GM21381 (cell line): Measurements from ENCODE around the gene CELF4.

Experiments used
- ATAC-seq: cut with Tn5 transposase; IDR thresholded peaks from one replicate; pipeline ENCODE4 v1.9.1; 2021; ENCODE audit warnings: mild to moderate bottlenecking, moderate library complexity; ENCODE audit not compliant: unreplicated experiment

CELF4 gene

GRCh38 chr18:37299471-37300304 lies 265.9 kb downstream of the CELF4 start:
- no peak for ATAC-seq

DNA sequence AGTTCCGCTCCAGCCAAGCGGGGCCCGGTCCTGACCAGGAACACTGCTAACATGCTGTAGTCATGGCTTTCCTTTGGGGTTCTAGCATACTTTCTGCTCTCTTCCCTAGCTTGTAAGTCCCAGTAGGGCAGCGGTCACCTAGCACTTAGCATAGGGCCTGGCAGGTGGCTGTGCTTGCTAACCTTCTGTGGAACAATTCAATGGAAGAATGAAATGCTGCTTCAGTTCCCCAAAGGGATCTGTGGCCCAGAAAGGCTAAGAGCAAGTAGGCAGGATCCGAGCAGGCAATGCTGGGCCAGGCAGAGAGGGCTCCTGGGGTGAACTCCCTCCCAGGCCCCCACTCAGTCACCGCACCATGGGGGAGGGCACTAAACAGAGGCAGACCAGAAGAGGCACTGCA lies 266.8 kb downstream of the CELF4 start:
- no peak for ATAC-seq

- no peak for ATAC-seq
Observed at GRCh38 chr18:37297106-37297505, 268.5 kb downstream of the CELF4 start.

DNA sequence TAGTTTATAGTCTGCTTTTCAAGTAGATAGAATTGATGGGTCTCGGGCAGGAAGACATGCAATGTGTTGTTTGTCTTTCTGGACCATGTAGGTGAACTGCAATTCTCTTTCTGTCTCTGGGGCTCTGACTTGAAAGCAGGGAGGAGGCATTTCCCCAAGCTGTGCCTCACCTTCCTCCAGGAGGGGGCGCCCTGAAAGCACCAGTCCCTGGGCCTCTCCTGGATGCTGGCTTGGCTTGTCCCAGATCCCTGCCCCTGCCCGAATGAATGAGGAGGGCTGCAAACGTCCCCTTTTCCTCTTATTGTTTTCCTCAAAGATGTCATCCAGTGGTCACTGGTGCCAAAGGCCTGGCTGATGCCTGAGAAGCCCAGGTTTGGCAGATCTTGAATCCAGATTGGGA lies 270.6 kb downstream of the CELF4 start:
- no peak for ATAC-seq

DNA sequence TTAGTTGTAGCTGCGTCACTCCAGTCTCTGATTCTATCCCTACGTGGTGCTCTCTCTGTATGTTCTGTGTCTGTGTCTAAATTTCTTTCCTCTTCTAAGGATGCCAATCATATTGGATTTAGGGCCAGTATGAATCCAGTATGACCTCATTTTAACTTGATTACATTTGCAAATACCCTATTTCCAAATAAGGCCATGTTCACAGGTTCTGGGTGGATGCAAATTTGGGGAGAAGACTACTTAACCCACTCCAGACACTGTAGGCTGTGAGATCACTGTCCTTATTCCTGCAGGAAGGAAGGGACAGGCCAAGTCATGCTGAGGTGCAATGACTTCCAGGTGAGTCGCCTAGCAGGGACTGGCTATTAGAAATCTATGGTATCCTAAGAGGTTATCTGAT lies 272.2 kb downstream of the CELF4 start:
- ATAC-seq: no peak

DNA sequence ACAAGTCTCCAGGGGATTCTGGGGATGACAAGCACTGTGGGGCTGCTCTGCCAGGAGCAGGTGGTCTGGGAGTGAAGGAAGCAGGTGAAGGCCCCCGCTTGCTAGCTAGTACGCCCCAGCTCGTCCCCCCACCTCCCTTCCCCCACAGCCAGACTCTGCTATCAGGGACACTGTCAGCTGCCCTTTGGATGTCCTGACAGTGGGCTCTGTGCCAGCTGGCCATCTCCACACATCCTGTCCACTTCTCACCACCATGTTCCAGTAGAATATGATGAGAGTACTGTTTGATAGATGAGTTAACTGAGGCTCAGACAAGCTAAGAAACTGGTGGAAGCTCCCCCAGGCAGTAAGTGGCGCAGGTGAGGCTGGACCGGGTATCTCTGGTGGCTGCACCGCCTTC lies 276.2 kb downstream of the CELF4 start:
- no peak for ATAC-seq

DNA sequence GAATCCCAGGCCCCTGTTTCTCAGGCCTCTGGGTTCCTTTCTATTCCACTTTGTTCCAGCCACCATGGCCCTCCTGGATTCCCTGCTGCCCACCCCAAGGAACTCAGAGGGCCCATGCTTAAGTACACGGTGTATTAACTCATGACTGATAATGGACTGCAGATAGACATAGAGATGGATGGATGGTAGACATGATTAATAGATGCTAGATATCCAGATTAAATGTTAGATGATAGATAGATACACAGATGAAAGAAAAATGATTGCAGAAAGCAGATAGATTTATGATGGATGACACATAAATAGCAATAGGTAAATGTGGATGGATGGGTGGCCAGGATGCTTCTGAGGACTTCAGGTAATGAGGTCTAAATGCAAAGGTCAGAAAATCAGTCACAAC lies 278.0 kb downstream of the CELF4 start:
- no peak for ATAC-seq

- ATAC-seq: no peak
Observed at GRCh38 chr18:37286801-37287200, 278.8 kb downstream of the CELF4 start.

GRCh38 chr18:37285825-37286224 lies 279.8 kb downstream of the CELF4 start:
- ATAC-seq: no peak

DNA sequence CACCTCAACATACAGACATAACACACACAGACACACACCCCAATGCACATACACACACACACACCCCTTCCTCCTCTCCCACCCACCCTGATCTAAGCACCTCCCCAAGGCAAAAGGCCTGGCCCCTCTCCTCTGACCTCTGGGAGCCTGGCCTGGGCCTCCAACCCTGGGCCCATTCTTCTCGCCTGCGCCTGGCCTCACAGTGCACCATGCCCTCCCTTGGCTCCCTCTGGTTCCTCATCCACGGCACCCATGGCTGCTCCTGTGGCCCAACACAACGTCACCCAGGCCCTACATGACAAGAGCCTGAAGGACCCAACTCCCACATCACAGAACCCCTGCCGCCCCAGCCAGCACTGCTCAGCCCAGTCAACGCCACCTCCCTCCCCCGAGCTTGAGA lies 281.3 kb downstream of the CELF4 start:
- ATAC-seq: no peak

DNA sequence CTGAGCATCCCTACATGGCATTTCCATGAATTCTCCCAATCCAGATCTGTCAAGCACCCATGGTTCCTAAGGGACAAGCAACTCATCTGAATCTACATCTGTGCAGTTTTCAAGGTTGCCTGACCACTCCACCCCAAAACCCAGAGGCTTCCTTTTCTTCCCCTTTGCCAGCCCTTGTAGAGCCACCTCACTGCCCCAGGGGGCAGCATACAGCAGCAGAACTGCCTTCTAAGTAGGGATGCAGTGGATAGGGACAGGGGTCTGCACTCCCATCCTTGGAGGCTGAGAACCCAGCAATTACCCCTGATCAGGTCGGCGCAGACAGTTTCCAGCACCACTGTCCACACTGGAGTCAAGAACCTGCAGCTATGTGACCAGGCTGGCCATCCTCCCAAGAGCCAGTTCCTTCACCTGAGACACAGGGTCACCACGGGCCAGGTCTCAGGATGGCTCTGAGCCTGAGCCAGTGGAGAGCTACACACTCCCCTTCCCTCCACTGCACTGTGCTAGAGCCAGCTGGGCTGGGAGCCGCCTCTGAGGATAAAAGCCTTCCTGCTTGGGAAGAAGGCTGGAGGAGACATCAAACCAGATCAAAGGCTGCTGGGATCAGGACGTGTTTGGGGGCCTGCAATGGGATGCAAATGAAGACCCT lies 283.1 kb downstream of the CELF4 start:
- ATAC-seq: no peak

GRCh38 chr18:37280701-37281393 lies 284.8 kb downstream of the CELF4 start:
- ATAC-seq: no peak

DNA sequence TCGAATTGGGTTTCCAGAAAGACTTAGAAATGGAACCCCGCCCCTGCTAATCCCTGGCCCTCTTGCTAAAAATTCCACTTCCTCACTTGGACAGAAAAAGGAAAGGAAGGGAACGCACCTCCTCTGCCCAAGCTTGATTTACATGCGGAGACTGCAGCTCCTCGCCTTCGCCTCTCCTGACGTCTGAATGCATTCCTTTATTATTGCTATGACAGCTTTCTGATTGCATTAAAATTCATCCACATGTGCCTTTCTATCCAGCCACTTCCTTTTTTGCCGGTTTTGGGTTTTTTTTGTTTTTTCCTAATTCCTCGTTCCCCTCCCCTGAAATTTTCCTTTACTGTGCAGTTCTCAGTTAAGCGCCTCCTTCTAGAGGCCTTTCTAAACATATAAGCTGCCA lies 287.8 kb downstream of the CELF4 start:
- no peak for ATAC-seq

DNA sequence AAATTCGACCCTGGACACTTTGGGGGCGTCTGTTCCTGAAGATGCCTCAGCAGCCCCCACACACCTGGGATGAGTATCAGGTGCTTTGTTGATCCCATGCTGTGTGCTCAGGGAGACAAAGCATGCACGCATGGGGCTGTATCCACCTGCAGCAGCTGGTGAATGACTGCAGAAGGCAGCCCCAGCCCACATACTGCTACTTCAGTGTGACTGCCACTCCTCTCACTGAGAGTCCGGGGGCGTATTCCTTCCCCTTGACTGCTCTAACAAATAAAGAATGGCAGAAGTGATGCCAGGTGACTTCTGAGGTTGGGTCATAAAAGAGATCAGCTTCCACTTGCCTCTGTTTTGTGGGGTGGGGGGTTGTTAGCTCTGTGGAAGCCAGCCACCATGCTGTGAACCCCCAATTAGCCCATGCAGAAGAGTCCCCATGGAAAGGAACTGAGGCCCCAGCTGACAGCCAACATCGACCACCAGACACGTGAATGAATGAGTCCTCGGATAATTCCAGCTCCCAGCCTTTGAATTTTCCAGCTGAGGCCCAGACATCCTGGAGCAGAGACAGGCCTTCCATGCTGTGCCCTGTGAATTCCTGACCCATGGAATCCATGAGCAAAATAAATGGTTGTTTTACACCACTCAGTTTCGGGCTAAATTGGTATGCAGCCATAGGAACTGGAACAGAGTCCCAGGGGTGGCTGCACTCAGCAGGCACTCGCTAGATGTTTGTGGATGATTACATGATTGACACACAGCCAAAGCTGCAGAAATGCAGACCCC lies 289.3 kb downstream of the CELF4 start:
- no peak for ATAC-seq

- no peak for ATAC-seq
Observed at GRCh38 chr18:37275237-37275741, 290.3 kb downstream of the CELF4 start.

- no peak for ATAC-seq
Observed at GRCh38 chr18:37274309-37275236, 291.0 kb downstream of the CELF4 start.

DNA sequence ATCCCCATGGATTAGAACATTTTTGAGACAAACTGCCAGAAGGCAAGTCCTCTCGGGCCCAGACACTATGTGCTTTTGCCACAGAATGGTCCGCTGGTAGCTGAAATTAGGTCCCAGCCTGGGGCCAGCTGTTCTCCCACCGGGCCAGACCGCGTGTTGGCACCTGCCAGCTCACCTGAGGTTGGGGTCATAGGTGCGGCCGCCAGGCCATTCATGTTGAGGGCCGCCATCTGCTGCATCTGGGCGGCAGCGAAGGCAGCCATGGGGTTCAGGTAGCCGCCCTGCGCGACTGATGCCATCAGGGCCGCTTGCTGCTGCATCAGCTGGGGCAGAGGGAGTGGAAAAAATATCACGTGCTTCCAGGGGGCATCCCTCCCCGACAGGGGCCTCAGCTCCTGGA lies 292.8 kb downstream of the CELF4 start:
- ATAC-seq: no peak

GRCh38 chr18:37272226-37272625 lies 293.4 kb downstream of the CELF4 start:
- ATAC-seq: no peak

DNA sequence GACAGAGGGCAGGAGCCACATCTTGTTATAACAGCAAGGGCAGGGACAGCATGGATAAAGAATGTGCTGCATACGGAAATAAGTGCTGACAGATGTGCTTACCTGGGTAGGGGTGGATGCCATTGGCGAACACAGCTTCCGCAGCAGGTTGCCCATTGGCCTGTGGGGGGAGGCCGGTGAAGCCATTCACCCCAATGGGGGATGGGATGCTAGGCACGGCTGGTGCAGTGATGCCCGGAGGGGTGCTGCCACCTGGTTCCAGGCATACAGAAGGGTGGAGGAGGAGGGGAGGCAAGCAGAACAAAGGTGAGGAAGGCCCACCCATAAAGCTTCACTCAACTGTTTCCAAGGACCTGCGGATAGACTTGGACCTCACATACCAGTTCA lies 294.9 kb downstream of the CELF4 start:
- ATAC-seq: no peak
